Measurements from ENCODE around the gene CEPT1.

DNA sequence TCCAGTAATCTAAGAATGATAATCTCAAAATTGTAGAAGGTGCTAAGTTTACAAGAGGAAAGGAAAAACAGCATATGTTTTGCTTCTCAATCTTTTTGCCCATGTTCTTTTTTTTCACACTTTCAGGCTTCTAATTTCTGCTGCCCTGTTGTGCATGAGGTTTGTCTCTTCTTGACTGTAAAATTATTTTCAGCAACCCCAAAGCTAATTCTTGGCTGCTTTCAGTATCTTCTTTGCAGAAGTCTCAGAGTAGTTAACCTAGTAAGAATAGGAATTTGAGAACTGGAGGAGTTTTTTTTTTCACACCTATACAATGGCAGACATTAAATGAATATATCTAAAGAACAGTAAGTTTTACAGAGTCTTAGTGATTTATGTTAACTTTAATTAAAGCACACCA, 34.0 kb downstream of the CEPT1 start:
- TF ChIP-seq CTCF (IDR thresholded peaks at IDR 0.05; ENCODE audit: poor library complexity, severe bottlenecking) = no peak
- TF ChIP-seq RAD21 (conservative IDR thresholded peaks at IDR 0.05) = no peak
- TF ChIP-seq POLR2AphosphoS5 (IDR thresholded peaks at IDR 0.05) = no peak
- TF ChIP-seq REST (IDR thresholded peaks at IDR 0.05; ENCODE audit: borderline replicate concordance) = no peak
- no peak for TF ChIP-seq EZH2 (IDR thresholded peaks at IDR 0.05; ENCODE audit: borderline replicate concordance, insufficient read depth, low read length, poor library complexity, severe bottlenecking)
- TF ChIP-seq TAF1 (IDR thresholded peaks at IDR 0.05; ENCODE audit: low read depth) = no peak
- no peak for TF ChIP-seq EP300 (conservative IDR thresholded peaks at IDR 0.05; ENCODE audit: poor library complexity, severe bottlenecking)
- TF ChIP-seq SMC3 (conservative IDR thresholded peaks at IDR 0.05; ENCODE audit: poor library complexity) = no peak
- no peak for TF ChIP-seq MXI1 (conservative IDR thresholded peaks at IDR 0.05; ENCODE audit: poor library complexity, severe bottlenecking)
